ENCODE results near the gene LCN15. TPM values are rescaled to one million over a fixed set of nuclear protein-coding genes. Genes with fewer than 3 reads are reported as not detected.

LCN15 gene
- total and polyA plus RNA-seq, 10 of the 15 experiments (the other 5 are each of a cell fraction or from before 2014, with no cell fraction given), result 0.37 to 0.50 TPM; not detected in 8

GRCh38 chr9:136723362-136723976 lies 40.8 kb downstream of the LCN15 start:
- in situ Hi-C loops (cut with MboI) (no loop called here), intact Hi-C loops (cut with micrococcal nuclease; ENCODE audit: unreplicated experiment) (no loop called here)
- no peaks in the 10 kb centered on the region for H3K27me3 ChIP-seq (replicated peaks in 1 of 2; ENCODE audit: control insufficient read depth in 2 of 2, insufficient read depth in 2 of 2, low read length in 1 of 2)
- H3K79me2 ChIP-seq (ENCODE audit: control insufficient read depth, insufficient read depth, low read length), result peaks cover 31% of the 10 kb centered on the region
- no peaks in the 10 kb centered on the region for H3K9me3 ChIP-seq (replicated peaks; ENCODE audit: control insufficient read depth, insufficient read depth, low read length)
- RAD21 ChIA-PET (ENCODE audit: unreplicated experiment), result no interaction called here
- 94% methylated on average over 31 of the region's 32 CpGs for WGBS (ENCODE audit: insufficient coverage, insufficient replicate concordance, low lambda C conversion rate, missing lambda C conversion rate)
- CTCF ChIA-PET, result no interaction called here
- H2AFZ ChIP-seq (ENCODE audit: control insufficient read depth, low read depth, low read length), result no peak overlapping the region
- DNase-seq (ENCODE audit: low read depth, low spot score) (no peak), FAIRE-seq (no peak), ATAC-seq (no peak)
- H3K4me2 ChIP-seq (ENCODE audit: control insufficient read depth, insufficient read depth), result no peak overlapping the region; the same call in 1 of the 2 replicates
- H3K4me1 ChIP-seq (ENCODE audit: control insufficient read depth, insufficient read depth, low read length), result peaks cover 7% of the 10 kb centered on the region
- BruUV-seq (replicated peaks), result no TSS peak
- TF ChIP-seq YY1 (IDR thresholded peaks at IDR 0.05; ENCODE audit: low read depth, low read length) (peak; percentile 56), SMAD1 (IDR thresholded peaks at IDR 0.05; ENCODE audit: low read depth, partially characterized antibody) (no peak), FOXK2 (IDR thresholded peaks at IDR 0.05) (no peak), POLR2A (IDR thresholded peaks at IDR 0.05; ENCODE audit: low read depth, low read length) (peak; percentile 78)
- H4K20me1 ChIP-seq (ENCODE audit: control insufficient read depth, insufficient read depth), result peaks cover 9% of the 10 kb centered on the region
- no peak overlapping the region for H3K4me3 ChIP-seq
- H3K9ac ChIP-seq (ENCODE audit: control insufficient read depth, insufficient read depth, low read length), result no peak overlapping the region
- H3K27ac ChIP-seq (ENCODE audit: control insufficient read depth, insufficient read depth), result no peak overlapping the region
- H3K36me3 ChIP-seq (ENCODE audit: control insufficient read depth in 2 of 2, insufficient read depth in 2 of 2, low read length in 1 of 2), result peaks cover 18 to 28% of the 10 kb centered on the region in 2 experiments
- SMC1A ChIA-PET (ENCODE audit: uncharacterized antibody, unreplicated experiment), result no interaction called here
- POLR2A ChIA-PET, result no interaction called here

GRCh38 chr9:136722969-136723356 lies 41.4 kb downstream of the LCN15 start:
- BruUV-seq (replicated peaks), result no TSS peak
- ChIA-PET SMC1A (ENCODE audit: uncharacterized antibody, unreplicated experiment) (no interaction called here), CTCF (no interaction called here), RAD21 (ENCODE audit: unreplicated experiment) (no interaction called here), POLR2A (no interaction called here)
- Histone ChIP-seq H2AFZ (ENCODE audit: control insufficient read depth, low read depth, low read length) (no peak overlapping the region), H3K9me3 (replicated peaks; ENCODE audit: control insufficient read depth, insufficient read depth, low read length) (no peaks in the 10 kb centered on the region), H4K20me1 (ENCODE audit: control insufficient read depth, insufficient read depth) (peaks cover 9% of the 10 kb centered on the region), H3K4me3 (no peak overlapping the region), H3K4me1 (ENCODE audit: control insufficient read depth, insufficient read depth, low read length) (peaks cover 7% of the 10 kb centered on the region), H3K4me2 (ENCODE audit: control insufficient read depth, insufficient read depth) (no peak overlapping the region), H3K27me3 (replicated peaks in 1 of 2; ENCODE audit: control insufficient read depth in 2 of 2, insufficient read depth in 2 of 2, low read length in 1 of 2) (no peaks in the 10 kb centered on the region), H3K36me3 (ENCODE audit: control insufficient read depth in 2 of 2, insufficient read depth in 2 of 2, low read length in 1 of 2) (peaks cover 18 to 28% of the 10 kb centered on the region in 2 experiments), H3K27ac (ENCODE audit: control insufficient read depth, insufficient read depth) (no peak overlapping the region), H3K9ac (ENCODE audit: control insufficient read depth, insufficient read depth, low read length) (no peak overlapping the region), H3K79me2 (ENCODE audit: control insufficient read depth, insufficient read depth, low read length) (peaks cover 27% of the 10 kb centered on the region)
- peak; percentile 70; the same call in 1 of the 2 replicates for TF ChIP-seq ZBTB33 (IDR thresholded peaks at IDR 0.05)
- no peak for TF ChIP-seq RCOR1 (conservative IDR thresholded peaks at IDR 0.05; ENCODE audit: low read depth, low read length)
- TF ChIP-seq ZBED1 (IDR thresholded peaks at IDR 0.05; ENCODE audit: borderline replicate concordance), result peak; percentile 55; the same call in 1 of the 2 replicates
- TF ChIP-seq BRCA1 (IDR thresholded peaks at IDR 0.05; ENCODE audit: low read depth, low read length), result no peak
- no peak for TF ChIP-seq CUX1 (IDR thresholded peaks at IDR 0.05; ENCODE audit: insufficient replicate concordance, low read depth, low read length)
- 94% methylated on average over 22 of the region's 24 CpGs for WGBS (ENCODE audit: insufficient coverage, insufficient replicate concordance, low lambda C conversion rate, missing lambda C conversion rate)
- intact Hi-C loops (cut with micrococcal nuclease; ENCODE audit: unreplicated experiment), result no loop called here
- FAIRE-seq, result no peak
- DNase-seq (ENCODE audit: low read depth, low spot score), result no peak
- ATAC-seq, result no peak
- in situ Hi-C loops (cut with MboI), result no loop called here
